GM18907 (cell line): ENCODE data around the gene TCP11L2.
"Not testable (repeated sequence)": the region's sequence is repeated elsewhere in the genome, so short reads cannot be mapped to it uniquely, and the experiment has no call there.

ENCODE experiments used
- ATAC-seq: cut with Tn5 transposase; IDR thresholded peaks from one replicate; pipeline ENCODE4 v1.9.1; 2021; ENCODE audit warnings: mild to moderate bottlenecking, moderate library complexity; ENCODE audit not compliant: unreplicated experiment

Gene TCP11L2

DNA sequence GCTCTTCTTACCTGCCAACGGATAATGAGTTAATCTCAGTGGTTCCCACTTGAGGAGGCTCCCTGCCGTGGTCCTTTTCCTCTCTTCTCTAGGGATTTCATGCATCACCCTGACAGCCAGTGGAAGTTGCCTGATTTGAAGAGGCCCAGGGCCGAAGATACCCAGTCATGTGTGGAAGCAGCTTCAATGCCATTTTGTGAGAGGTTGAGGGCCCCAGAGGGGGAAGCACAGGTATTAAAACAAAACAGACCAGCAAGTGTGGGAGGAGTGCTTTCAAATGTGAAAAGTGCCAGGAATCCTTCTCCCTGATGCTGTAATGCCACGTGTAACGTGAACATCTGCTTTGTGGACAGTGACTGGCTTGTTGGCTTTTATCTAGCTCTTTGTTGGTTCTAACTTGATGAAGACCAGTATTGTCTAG, 1.5 kb downstream of the TCP11L2 start:
- ATAC-seq = no peak

GRCh38 chr12:106304797-106305196, 2.3 kb downstream of the TCP11L2 start:
- no peak for ATAC-seq

GRCh38 chr12:106305376-106305775, 2.8 kb downstream of the TCP11L2 start:
- ATAC-seq = no peak

DNA sequence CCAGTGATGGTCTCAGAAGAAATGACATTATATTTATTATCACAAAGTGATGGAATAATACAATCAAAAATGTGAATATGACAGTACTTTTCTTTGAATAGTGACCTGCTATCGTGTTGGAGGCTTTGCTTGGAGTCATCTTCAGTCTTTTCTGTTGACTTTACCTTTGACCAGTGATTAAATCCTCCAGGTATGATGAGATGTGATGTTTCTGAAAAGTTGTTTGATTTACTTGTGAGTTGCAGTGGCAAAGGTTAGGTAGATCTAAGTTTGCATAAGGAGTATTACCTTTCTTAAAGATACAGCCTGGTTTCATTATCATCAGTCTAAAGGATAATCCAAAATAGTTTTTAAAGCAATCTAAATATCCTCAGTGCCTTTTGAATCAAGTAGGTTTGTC, 4.6 kb downstream of the TCP11L2 start:
- ATAC-seq = no peak

GRCh38 chr12:106308121-106308520, 5.6 kb downstream of the TCP11L2 start:
- no peak for ATAC-seq

DNA sequence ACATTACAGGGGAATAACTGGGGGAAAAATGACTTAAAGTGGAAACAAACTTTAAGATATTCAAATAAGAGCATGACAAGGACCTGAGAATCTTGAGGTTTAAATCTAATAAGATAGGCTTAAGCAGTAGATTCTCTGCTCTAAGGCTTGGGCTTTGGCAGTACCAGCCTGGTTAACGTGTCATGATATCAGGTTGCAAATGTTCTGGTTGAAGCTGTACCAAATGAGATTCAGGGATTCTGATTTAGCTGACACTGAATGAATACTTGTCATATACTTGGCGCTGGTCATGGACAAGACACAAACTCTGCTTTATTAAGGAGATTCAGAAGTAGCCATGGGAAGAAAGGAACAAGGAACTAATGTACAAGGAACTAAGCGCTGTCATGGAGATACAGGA, 6.1 kb downstream of the TCP11L2 start:
- no peak for ATAC-seq

GRCh38 chr12:106309671-106310505, 7.4 kb downstream of the TCP11L2 start:
- ATAC-seq = no peak

DNA sequence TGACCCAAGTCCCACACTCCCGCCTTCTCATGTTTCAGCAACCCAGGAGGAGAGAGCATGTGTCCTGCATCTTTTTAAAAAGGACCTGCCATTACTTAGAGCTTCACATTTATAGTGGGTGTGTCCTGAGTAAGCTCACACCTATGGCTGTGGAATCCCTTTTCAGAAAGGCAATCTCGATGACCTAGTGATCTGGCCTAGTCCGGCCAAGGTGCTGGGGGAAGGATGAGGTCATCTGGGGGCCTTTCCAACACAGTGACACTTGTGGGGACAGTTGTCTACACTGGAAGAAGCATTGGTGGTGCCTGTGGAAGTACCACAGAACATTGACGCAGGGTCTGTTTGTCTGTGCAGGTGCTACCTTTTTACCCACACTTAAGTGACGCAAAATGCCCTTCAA, 8.2 kb downstream of the TCP11L2 start:
- ATAC-seq = no peak

- no peak for ATAC-seq
Measured at GRCh38 chr12:106311139-106311538, 8.6 kb downstream of the TCP11L2 start.

- ATAC-seq = not testable (repeated sequence)
Measured at GRCh38 chr12:106313413-106313812, 10.9 kb downstream of the TCP11L2 start.

GRCh38 chr12:106315523-106315922, 13.0 kb downstream of the TCP11L2 start:
- ATAC-seq = no peak

GRCh38 chr12:106317406-106318082, 15.0 kb downstream of the TCP11L2 start:
- no peak for ATAC-seq

DNA sequence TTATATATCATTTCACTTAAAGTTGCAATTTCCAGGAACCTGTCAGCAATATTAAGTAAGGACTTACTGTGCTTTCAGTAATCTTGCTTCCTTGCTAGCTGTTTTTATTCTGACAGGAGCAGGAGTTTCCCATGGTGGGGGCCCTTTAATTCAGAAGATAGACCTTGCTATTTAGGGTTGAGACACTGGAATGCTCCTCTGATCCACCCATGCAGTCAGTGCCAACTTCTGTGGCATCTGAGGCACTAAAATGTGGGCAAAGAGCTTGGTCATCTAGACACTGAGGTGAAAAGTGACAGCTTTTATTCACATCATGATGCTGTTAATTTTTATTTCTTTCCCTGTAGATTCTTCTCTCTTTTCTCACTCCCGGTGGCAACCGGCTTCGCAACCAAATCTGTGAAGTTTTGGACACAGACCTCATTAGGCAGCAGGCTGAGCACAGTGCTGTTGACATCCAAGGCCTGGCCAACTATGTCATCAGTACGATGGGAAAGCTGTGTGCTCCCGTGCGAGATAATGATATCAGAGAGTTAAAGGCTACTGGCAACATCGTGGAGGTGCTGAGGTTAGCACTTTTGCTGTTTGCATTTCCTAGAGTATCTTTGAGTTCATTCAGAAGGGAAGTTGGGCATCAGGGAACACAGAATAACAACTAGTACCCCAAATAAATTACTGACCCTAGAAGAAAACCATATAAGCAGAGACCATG, 18.8 kb downstream of the TCP11L2 start:
- no peak for ATAC-seq

GRCh38 chr12:106323537-106323936, 21.0 kb downstream of the TCP11L2 start:
- no peak for ATAC-seq

GRCh38 chr12:106327309-106327869, 24.9 kb downstream of the TCP11L2 start:
- ATAC-seq = no peak

DNA sequence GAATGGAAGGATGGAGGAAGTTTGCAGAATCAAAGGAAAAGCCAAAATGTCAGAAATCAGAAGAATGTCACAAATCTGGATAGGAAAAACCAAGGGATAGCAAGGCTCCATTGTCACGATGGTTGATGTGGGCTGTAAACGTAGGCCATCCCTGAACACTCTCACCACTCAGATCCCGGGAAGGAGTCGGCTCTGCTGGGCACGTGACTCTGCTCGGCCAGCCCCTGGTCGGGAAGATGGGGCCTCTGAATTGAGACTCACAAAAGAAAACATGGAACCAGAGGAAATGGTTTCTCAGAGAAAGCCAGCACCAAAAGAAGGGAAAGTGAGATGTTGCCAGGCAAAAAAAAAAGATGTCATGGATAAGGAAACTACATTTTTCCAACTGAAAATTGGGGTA, 26.2 kb downstream of the TCP11L2 start:
- ATAC-seq = no peak

DNA sequence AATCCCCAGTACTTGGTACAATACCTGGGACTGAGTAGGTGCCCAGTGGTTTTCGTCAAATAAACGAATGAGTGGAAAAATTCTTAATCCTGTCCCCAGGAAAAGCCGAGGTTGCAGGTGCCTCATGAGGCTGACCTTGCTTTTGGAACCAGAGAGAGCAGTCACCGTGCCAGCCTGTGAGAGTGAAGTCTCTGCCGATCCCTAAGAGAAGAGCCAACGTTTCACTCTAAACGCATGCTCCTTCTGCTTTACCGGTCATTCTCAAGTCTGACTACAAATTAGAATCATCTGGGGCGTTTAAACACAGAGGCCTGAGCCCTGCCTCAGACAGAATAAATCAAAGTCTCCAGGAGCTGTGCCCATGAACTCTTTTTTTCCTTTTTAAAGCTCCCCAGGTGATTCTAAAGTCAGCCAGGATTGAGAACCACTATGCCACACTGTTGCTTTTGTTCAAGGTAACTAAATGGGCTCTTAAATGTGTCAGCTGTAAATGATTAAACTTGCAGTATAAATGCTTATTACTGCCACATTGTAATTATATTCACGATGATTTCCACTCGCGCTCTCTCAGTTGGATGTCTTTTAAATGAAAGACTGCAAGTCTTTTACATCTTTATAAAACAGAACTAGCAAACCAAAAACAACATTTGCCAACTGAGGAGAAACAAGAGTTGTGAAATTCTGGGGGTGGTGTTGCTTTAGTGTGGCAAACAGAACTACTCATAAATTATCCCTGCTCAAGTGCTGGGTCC, 26.9 kb downstream of the TCP11L2 start:
- ATAC-seq = no peak

- no peak for ATAC-seq
Measured at GRCh38 chr12:106331599-106331998, 29.1 kb downstream of the TCP11L2 start.

GRCh38 chr12:106332536-106332935, 30.0 kb downstream of the TCP11L2 start:
- ATAC-seq = no peak

GRCh38 chr12:106333010-106333409, 30.5 kb downstream of the TCP11L2 start:
- no peak for ATAC-seq

- ATAC-seq = no peak
Measured at GRCh38 chr12:106333756-106334155, 31.2 kb downstream of the TCP11L2 start.
